ENCODE data around the gene WDR7. TPM values are rescaled to one million over a fixed set of nuclear protein-coding genes. Genes with fewer than 3 reads are reported as not detected.

WDR7 gene
- total and polyA plus RNA-seq, 2 of the 4 experiments (the other 2 are of a cell fraction), result 3.7 to 23.3 TPM

DNA sequence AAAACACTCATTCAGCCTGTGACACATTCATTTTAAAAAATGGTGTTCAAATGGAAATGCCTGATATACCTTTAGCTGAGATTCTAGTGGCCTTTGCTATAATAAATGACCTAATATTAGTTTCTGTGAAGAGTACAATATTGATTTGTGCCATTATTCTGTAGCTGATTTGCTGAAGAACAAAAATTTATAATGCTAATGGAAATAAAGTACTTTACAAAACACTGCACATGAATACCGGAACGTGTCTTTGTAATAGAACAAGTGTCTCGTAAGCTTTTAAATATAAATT is 138.7 kb downstream of the WDR7 start:
- intact Hi-C loops (cut with micrococcal nuclease), result no loop called here
- POLR2A ChIA-PET (ENCODE audit: unreplicated experiment), result no interaction called here
- TF ChIP-seq POLR2A (IDR thresholded peaks at IDR 0.05; ENCODE audit: low read depth, low read length), result no peak
- TF ChIP-seq RCOR1 (IDR thresholded peaks at IDR 0.05; ENCODE audit: insufficient replicate concordance, low read length), result no peak
- no peak for TF ChIP-seq CEBPB (IDR thresholded peaks at IDR 0.05; ENCODE audit: low read depth, low read length)
- no peak for TF ChIP-seq MXI1 (IDR thresholded peaks at IDR 0.05; ENCODE audit: borderline replicate concordance, low read depth, low read length)

More for the DNA sequence above, 138.7 kb downstream of the WDR7 start:
- no peak for DNase-seq
- no peak overlapping the region for H2BK20ac ChIP-seq (ENCODE audit: low read depth, low read length)
- in situ Hi-C loops (cut with MboI; ENCODE audit: low sequenced_read_pairs), result no loop called here
- H2BK5ac ChIP-seq (ENCODE audit: low read depth, low read length, poor library complexity, severe bottlenecking), result no peak overlapping the region
- H3K4me2 ChIP-seq (ENCODE audit: low read depth, low read length), result no peak overlapping the region
- no TSS peak for BruUV-seq (replicated peaks)
- H2BK120ac ChIP-seq (ENCODE audit: low read depth, low read length), result no peak overlapping the region
- no peak overlapping the region for H3K14ac ChIP-seq (replicated peaks; ENCODE audit: low read depth, low read length)
- H4K20me1 ChIP-seq (ENCODE audit: insufficient read depth, low read length), result no peaks in the 10 kb centered on the region
- H2AK5ac ChIP-seq (ENCODE audit: low read depth, low read length), result no peak overlapping the region
- H2BK15ac ChIP-seq (ENCODE audit: low read depth, low read length), result no peak overlapping the region
- H4K91ac ChIP-seq (ENCODE audit: insufficient read depth, low read depth, low read length), result no peak overlapping the region
- WGBS, 2 experiments (ENCODE audit: extremely low coverage in 2 of 2, insufficient read length in 1 of 2), result no CpG with 5 or more reads among the region's 3 CpGs
- H2AK9ac ChIP-seq (replicated peaks; ENCODE audit: low read depth, low read length, poor library complexity), result no peak overlapping the region
- no peaks in the 10 kb centered on the region for H3K9me3 ChIP-seq (ENCODE audit: control insufficient read depth, insufficient read depth, low read length)
- no peaks in the 10 kb centered on the region for H3K79me1 ChIP-seq (ENCODE audit: low read depth in 1 of 2, low read length in 2 of 2)
- no peaks in the 10 kb centered on the region for H3K27me3 ChIP-seq (ENCODE audit: control insufficient read depth, insufficient read depth, low read length)
- H3K4ac ChIP-seq (ENCODE audit: low read depth, low read length), result no peak overlapping the region
- dilution Hi-C loops (cut with HindIII; ENCODE audit: low sequenced_read_pairs, unreplicated experiment), result no loop called here
- CTCF ChIA-PET, result interaction anchor here (0.6 to 1.3 kb wide), 2 partner anchors 9 to 27 kb away, joined by 4 read pairs; no protein-coding TSS in a partner anchor
- H3K27ac ChIP-seq (ENCODE audit: insufficient read depth, low read length), result no peak overlapping the region
- H3K9me1 ChIP-seq (ENCODE audit: insufficient read depth, low read length), result no peaks in the 10 kb centered on the region
- H4K5ac ChIP-seq (ENCODE audit: low read depth, low read length), result no peak overlapping the region
- no peak overlapping the region for H3K23ac ChIP-seq (ENCODE audit: low read depth, low read length)
- no peak overlapping the region for H3K18ac ChIP-seq (ENCODE audit: low read depth, low read length)
- no peak overlapping the region for H3K56ac ChIP-seq (ENCODE audit: extremely low read depth, insufficient read depth, low read length)
- no peak overlapping the region for H3K9ac ChIP-seq (ENCODE audit: low read depth, low read length)
- H3K4me1 ChIP-seq (ENCODE audit: control insufficient read depth, insufficient read depth, low read length), result no peaks in the 10 kb centered on the region
- no peak overlapping the region for H4K8ac ChIP-seq (ENCODE audit: low read depth in 2 of 2, low read length in 2 of 2)
- ATAC-seq (ENCODE audit: low read depth), result no peak
- no peak overlapping the region for H2AFZ ChIP-seq (replicated peaks; ENCODE audit: low read length, poor library complexity)
- no peak overlapping the region for H3K4me3 ChIP-seq (ENCODE audit: insufficient read depth, low read depth, low read length)
- peaks cover 2% of the 10 kb centered on the region; the same call in 1 of the 2 replicates for H3K36me3 ChIP-seq (ENCODE audit: control insufficient read depth, insufficient read depth, low read length)
